ENCODE data around the gene TSTD1. TPM values are rescaled to one million over a fixed set of nuclear protein-coding genes. Genes with fewer than 3 reads are reported as not detected.
"Not testable (repeated sequence)": the region's sequence is repeated elsewhere in the genome, so short reads cannot be mapped to it uniquely, and the experiment has no call there.

TSTD1 gene
- total RNA-seq, 1 donor from 2014 or later = 11.0 TPM

GRCh38 chr1:161009602-161010211 is 29.1 kb downstream of the TSTD1 start:
- no peak for DNase-seq (ENCODE audit: low spot score)

GRCh38 chr1:161008869-161009510 is 29.8 kb downstream of the TSTD1 start:
- no peak for DNase-seq (ENCODE audit: low spot score)

GRCh38 chr1:161007369-161007768 is 31.4 kb downstream of the TSTD1 start:
- DNase-seq (ENCODE audit: low spot score) = no peak

- no peak for DNase-seq (ENCODE audit: low spot score)
Observed at GRCh38 chr1:161006563-161006962, 32.2 kb downstream of the TSTD1 start.

GRCh38 chr1:161001525-161001924 is 37.2 kb downstream of the TSTD1 start:
- DNase-seq (ENCODE audit: low spot score) = no peak

GRCh38 chr1:161000736-161001480 is 37.9 kb downstream of the TSTD1 start:
- DNase-seq (ENCODE audit: low spot score) = no peak

- no peak for DNase-seq (ENCODE audit: low spot score)
Observed at GRCh38 chr1:160999376-160999775, 39.4 kb downstream of the TSTD1 start.

- DNase-seq (ENCODE audit: low spot score) = no peak
Observed at GRCh38 chr1:160997323-160998038, 41.3 kb downstream of the TSTD1 start.

- no peak for DNase-seq (ENCODE audit: low spot score)
Observed at GRCh38 chr1:160996178-160996577, 42.6 kb downstream of the TSTD1 start.

- DNase-seq (ENCODE audit: low spot score) = no peak
Observed at GRCh38 chr1:160993544-160994193, 45.1 kb downstream of the TSTD1 start.

- not testable (repeated sequence) for DNase-seq (ENCODE audit: low spot score)
Observed at GRCh38 chr1:160992036-160992435, 46.7 kb downstream of the TSTD1 start.

Other genes starting within 250 kb of the TSTD1 start
- 0.64 TPM for gene LY9, start 242.8 kb downstream of the TSTD1 start, total RNA-seq
- gene CD244, start 176.1 kb downstream of the TSTD1 start, total RNA-seq = 0.39 TPM
- gene ITLN1, start 153.8 kb downstream of the TSTD1 start, total RNA-seq = 0.48 TPM
- not detected for gene ITLN2, start 84.2 kb downstream of the TSTD1 start, total RNA-seq
- gene F11R, start 17.8 kb downstream of the TSTD1 start, total RNA-seq = 55.5 TPM
- 57.9 TPM for gene USF1, start 7.0 kb upstream of the TSTD1 start, total RNA-seq
- gene ARHGAP30, start 30.9 kb upstream of the TSTD1 start, total RNA-seq = 26.0 TPM
- not detected for gene NECTIN4, start 50.6 kb upstream of the TSTD1 start, total RNA-seq
- not detected for gene KLHDC9, start 59.4 kb upstream of the TSTD1 start, total RNA-seq
- gene PFDN2, start 79.1 kb upstream of the TSTD1 start, total RNA-seq = 66.9 TPM
- 32.7 TPM for gene NIT1, start 79.1 kb upstream of the TSTD1 start, total RNA-seq
- gene DEDD, start 93.7 kb upstream of the TSTD1 start, total RNA-seq = 61.9 TPM
- gene UFC1, start 115.0 kb upstream of the TSTD1 start, total RNA-seq = 75.5 TPM
- gene USP21, start 120.5 kb upstream of the TSTD1 start, total RNA-seq = 16.5 TPM
- 19.4 TPM for gene PPOX, start 127.5 kb upstream of the TSTD1 start, total RNA-seq
- gene B4GALT3, start 138.5 kb upstream of the TSTD1 start, total RNA-seq = 32.1 TPM
- 438 TPM for gene ADAMTS4, start 160.1 kb upstream of the TSTD1 start, total RNA-seq
- 96.1 TPM for gene NDUFS2, start 163.4 kb upstream of the TSTD1 start, total RNA-seq
- 176 TPM for gene FCER1G, start 176.3 kb upstream of the TSTD1 start, total RNA-seq
- not detected for gene APOA2, start 184.7 kb upstream of the TSTD1 start, total RNA-seq
- gene TOMM40L, start 187.1 kb upstream of the TSTD1 start, total RNA-seq = 18.5 TPM
- gene NR1I3, start 199.2 kb upstream of the TSTD1 start, total RNA-seq = not detected
- gene PCP4L1, start 219.8 kb upstream of the TSTD1 start, total RNA-seq = 0.22 TPM

Measured in mesenteric fat pad (tissue), 1 donor.